Transverse colon (tissue), 3 donors: ENCODE data around the gene HMGCS2.
"Not testable (repeated sequence)": the region's sequence is repeated elsewhere in the genome, so short reads cannot be mapped to it uniquely, and the experiment has no call there.

Experiments
- CTCF ChIP-seq, 5 experiments: fragments of 200-600 bp in 3 of 5; fragments of 450-650 bp in 2 of 5; sonication (generic) in 3 of 5; IDR thresholded peaks; 1 replicate in 2 of 5; 2 replicates in 3 of 5; pipeline ENCODE4 v1.5.1; 2016 to 2017; ENCODE audit warnings: antibody characterized with exemption in 5 of 5, inconsistent platforms in 3 of 5, mild to moderate bottlenecking in 2 of 5, moderate library complexity in 1 of 5
- EP300 ChIP-seq: sonication (generic); formaldehyde crosslinking; IDR thresholded peaks from one replicate; pipeline ENCODE4 v1.6.1; 2017; ENCODE audit warnings: antibody characterized with exemption, low read depth

GRCh38 chr1:119711356-119711803 is 57.3 kb downstream of the HMGCS2 start:
- TF ChIP-seq CTCF (IDR thresholded peaks at IDR 0.05); EP300: not testable (repeated sequence)
